Measurements from ENCODE around the gene LRTM1. TPM values are rescaled to one million over a fixed set of nuclear protein-coding genes. Genes with fewer than 3 reads are reported as not detected.

Gene LRTM1
- total and polyA plus RNA-seq, 12 donors = not detected

GRCh38 chr3:54949491-54950044 is 21.7 kb upstream of the LRTM1 start:
- no peaks in the 10 kb centered on the region for H3K36me3 ChIP-seq
- no peak for ATAC-seq
- 93 to 95% methylated on average over 4 of the region's 4 CpGs for WGBS, 2 donors
- no peaks in the 10 kb centered on the region for H3K27me3 ChIP-seq
- no peak for TF ChIP-seq CTCF (IDR thresholded peaks at IDR 0.05)
- no peak for DNase-seq
- intact Hi-C loops (cut with DNase I) = loop anchor here in 8 of 10 donors (2.0 to 10.0 kb wide), 10 partner anchors 208 to 1303 kb away; partner anchors contain the start of gene WNT5A (in 1 of the 8)
- peaks cover 0 to 27% (median 4%) of the 10 kb centered on the region in 9 donors for H3K4me1 ChIP-seq
- H3K27ac ChIP-seq = no peak overlapping the region
- H3K9me3 ChIP-seq = no peaks in the 10 kb centered on the region
- no peak overlapping the region for H3K4me3 ChIP-seq

- H3K4me3 ChIP-seq = no peak overlapping the region
- ATAC-seq = no peak
- H3K9me3 ChIP-seq = no peaks in the 10 kb centered on the region
- no peak for DNase-seq
- no peak for TF ChIP-seq CTCF (IDR thresholded peaks at IDR 0.05)
- 84 to 91% methylated on average over 7 of the region's 7 CpGs for WGBS, 2 donors
- no peak overlapping the region for H3K27ac ChIP-seq
- H3K4me1 ChIP-seq = peaks cover 0 to 2% (median 0%) of the 10 kb centered on the region in 9 donors
- intact Hi-C loops (cut with DNase I) = no loop called here
- H3K36me3 ChIP-seq = no peaks in the 10 kb centered on the region
- H3K27me3 ChIP-seq = no peaks in the 10 kb centered on the region
Observed at GRCh38 chr3:54941690-54942362, 14.0 kb upstream of the LRTM1 start.

- Histone ChIP-seq H3K4me3 (no peak overlapping the region), H3K9me3 (no peaks in the 10 kb centered on the region), H3K27me3 (no peaks in the 10 kb centered on the region), H3K4me1 (peaks cover 0 to 4% (median 0%) of the 10 kb centered on the region in 9 donors), H3K27ac (no peak overlapping the region), H3K36me3 (no peaks in the 10 kb centered on the region)
- DNase-seq = no peak
- intact Hi-C loops (cut with DNase I) = no loop called here
- ATAC-seq = no peak
- TF ChIP-seq CTCF (IDR thresholded peaks at IDR 0.05) = no peak
- 55 to 70% methylated on average over 2 of the region's 2 CpGs for WGBS, 2 donors
Observed at GRCh38 chr3:54940971-54941370, 13.1 kb upstream of the LRTM1 start.

GRCh38 chr3:54939557-54940300 is 11.9 kb upstream of the LRTM1 start:
- H3K27me3 ChIP-seq = no peaks in the 10 kb centered on the region
- WGBS, 2 donors = 67 to 73% methylated on average over 6 of the region's 6 CpGs
- H3K36me3 ChIP-seq = no peaks in the 10 kb centered on the region
- H3K27ac ChIP-seq = no peak overlapping the region
- DNase-seq (no peak), ATAC-seq (no peak)
- intact Hi-C loops (cut with DNase I) = no loop called here
- no peak for TF ChIP-seq CTCF (IDR thresholded peaks at IDR 0.05)
- peaks cover 0 to 4% (median 0%) of the 10 kb centered on the region in 9 donors for H3K4me1 ChIP-seq
- H3K9me3 ChIP-seq = no peaks in the 10 kb centered on the region
- H3K4me3 ChIP-seq = no peak overlapping the region

Data from heart right ventricle (tissue), 16 donors.